Right lung (tissue), 5 donors: Measurements from ENCODE around the gene PTH1R. TPM values are rescaled to one million over a fixed set of nuclear protein-coding genes. Genes with fewer than 3 reads are reported as not detected.

ENCODE experiments used
- DNase-seq, 2 donors: peaks; one replicate each; pipeline ENCODE4 v3.0.0-alpha.2; 2013
- polyA plus RNA-seq, 5 donors: library from polyadenylated mRNA; unstranded; fragments of 120-200 nt; gene quantifications; one replicate each; pipeline versions ENCODE4 v1.2.1 to v1.2.3, GENCODE V29; 2013; ENCODE audit warnings: inconsistent platforms in 1 of 5, low replicate concordance in 1 of 5; ENCODE audit not compliant: insufficient read length in 5 of 5, insufficient read depth in 1 of 5

PTH1R gene
- polyA plus RNA-seq, 5 donors, result 63.3 to 136 (median 78.3) TPM

DNA sequence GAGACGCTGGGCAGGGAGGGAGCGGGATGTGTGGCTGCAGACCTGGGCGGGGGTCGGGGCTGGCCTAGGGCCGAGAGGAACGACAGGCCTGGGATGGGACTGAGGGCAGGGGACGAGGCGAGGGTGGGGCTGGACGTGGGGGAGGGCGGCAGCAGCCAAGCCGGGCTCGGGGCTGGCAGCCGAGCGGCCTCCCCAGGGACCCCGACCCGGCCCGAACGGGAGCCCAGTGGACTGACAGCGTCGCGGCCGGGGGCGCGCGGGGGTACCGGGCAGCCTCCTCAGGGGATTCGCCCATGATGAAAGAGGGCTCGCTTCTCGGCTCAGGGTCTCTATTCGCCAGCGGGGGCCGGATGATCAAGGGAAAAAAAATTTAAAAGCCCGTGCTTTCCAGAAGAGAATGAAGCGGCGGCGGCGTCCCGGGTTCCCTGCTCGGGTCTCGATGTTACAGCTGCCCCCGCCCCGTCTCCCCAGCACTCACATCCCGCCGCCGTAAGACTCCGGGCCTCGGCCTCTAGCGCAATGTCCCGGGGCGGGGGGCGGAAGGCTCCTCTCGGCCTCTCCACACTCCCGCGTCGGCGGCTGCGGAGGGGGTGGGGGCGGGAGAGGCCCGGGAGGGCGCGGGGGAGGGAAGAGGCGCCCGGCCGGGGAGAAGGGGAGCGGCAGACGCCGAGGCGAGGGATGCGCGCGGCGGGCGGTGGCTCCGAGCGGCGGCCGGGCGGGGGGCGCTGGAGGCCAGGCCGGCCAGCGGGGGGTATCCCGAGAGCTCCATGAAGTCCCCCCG is 4.3 kb downstream of the PTH1R start:
- DNase-seq, result no peak

DNA sequence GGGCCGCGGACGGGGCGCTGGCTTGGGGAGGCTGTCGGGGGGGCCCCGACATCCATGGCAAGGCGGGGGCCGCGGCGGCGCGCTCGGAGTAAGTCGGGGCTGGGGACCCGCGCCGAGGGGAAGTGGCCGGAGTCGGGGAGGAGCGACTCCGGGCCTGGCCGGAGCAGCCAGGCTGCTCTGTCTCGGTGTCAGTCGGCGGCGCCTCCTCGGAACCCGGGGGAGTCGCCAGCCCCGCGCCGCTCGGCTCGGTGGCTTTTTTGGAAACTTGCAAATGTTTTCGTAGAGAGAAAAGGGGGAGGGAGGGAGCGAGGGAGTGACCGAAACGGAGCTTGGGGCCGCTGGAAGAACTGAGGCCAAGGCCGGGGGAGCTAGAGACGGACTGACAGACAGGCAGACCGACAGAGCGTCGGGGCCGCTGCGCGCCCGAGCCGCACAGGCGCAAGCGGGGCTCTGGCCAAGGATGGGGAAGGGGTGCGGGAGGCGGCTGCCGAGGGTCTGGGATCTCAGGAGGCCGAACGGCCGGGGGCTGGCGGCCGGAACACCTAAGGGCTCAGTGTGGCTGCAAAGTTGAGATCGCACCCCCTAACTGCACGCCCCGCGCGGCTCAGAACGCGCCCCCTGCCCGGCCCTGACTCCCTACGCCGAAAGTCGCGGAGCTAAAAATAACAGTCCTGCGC is 5.0 kb downstream of the PTH1R start:
- DNase-seq, result peak in 1 of 2 donors; percentile 59

DNA sequence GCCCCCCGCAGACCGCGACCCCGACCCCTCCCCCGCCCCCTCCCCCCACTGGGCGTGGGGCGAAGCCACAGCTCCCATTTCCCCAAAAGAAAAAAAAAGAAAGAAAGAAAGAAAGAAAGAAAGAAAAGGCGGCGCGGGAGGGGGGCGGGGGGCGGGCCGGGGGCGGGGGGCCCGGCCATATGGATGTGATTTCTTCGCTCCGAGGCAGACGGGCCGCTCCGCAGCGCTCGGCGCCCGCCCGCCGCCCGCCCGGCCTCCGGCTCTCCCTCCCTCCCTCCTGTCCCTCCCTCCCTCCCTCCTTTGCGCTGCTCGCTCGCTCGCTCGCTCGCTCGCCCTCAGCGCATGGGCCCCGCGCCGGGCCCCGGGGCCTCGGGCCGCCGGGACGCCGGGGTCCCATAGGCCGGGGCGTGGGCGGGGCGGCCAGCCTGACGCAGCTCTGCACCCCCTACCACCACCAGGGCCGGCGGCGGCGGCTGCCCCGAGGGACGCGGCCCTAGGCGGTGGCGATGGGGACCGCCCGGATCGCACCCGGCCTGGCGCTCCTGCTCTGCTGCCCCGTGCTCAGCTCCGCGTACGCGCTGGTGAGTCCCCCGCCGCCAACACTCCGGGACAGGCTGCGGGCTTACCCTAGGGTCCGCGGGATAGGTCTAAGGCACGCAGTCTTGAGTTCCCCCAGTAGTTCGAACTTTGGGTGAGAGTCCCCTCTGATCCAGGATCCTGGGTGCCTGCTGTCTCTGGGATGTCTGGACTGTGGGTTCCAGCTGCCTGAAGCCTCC is 5.7 kb downstream of the PTH1R start:
- DNase-seq, result no peak

DNA sequence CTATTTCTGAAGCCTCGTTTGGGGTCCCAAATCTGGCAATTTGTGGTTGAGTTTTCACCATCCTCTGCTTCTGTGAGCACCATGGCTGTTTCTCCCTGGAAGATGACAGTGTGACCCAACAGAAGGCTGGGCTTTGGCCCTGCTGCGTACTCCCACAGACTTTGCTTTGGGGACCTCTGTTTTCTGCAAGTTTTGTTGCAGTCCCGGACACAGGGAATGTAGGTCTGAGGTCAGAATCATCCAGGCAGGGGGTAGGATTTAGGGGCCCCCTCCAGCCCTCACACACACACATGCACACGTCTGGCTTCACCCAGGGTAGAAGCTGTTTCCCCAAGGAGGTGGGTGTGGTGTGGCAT is 6.3 kb downstream of the PTH1R start:
- DNase-seq, result no peak

DNA sequence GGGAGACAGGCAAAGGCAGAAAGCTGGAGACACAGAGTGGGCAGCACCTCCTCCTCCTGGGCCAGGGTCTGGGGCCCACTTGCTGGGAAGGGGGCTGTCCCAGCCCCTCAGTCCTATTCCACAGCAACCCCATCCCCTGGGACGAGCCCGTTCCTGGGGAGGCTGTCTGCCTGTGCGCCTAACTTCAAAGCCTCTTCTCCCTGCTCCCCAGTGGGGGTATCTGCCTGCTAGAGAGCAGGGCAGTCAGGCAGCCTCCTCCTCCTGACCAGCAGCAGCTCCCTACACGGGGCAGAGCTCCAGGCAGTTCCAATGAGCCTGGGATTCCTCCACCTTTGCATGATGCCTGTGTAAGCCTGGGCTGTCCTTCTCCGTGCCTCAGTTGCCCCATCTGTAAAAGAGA is 6.9 kb downstream of the PTH1R start:
- DNase-seq, result no peak

DNA sequence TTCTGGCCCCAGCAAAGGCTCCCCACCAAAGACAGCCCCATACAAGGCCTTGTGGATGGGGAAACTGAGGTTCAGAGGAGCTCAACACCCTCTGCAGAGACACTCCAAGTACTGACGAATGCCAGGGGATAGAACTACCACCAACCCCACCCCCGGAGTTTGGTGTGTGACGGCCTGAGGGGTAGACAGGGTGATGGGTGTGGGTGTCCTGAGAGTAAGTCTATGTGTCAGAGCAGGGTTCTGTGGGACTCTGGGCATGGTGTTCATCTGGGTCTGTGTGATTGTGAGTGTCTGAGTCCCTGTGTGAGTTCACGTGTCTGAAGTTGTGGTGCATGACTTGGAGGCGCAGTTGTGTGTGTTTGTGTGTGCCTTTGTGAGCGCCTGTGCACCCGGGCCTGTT is 7.4 kb downstream of the PTH1R start:
- DNase-seq, result no peak

DNA sequence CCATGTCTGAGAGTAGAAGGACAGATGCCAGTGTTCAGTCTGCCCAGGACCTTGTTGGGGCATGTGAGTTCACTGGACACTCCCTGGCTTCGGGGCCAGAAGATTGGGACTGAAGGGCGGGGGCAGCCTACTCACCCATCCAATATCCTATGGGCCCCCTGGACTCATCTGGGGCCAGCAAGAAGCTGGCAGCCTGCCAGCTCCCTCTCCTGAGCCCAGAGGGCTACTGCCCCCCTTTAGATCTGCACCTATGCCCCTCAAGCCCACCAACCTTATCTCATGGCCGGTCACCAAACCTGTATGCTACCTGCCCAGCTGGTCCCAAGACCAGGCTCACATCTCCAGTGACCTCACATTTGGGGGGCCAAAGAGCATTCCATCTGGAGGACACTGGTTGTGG is 8.1 kb downstream of the PTH1R start:
- DNase-seq, result no peak

DNA sequence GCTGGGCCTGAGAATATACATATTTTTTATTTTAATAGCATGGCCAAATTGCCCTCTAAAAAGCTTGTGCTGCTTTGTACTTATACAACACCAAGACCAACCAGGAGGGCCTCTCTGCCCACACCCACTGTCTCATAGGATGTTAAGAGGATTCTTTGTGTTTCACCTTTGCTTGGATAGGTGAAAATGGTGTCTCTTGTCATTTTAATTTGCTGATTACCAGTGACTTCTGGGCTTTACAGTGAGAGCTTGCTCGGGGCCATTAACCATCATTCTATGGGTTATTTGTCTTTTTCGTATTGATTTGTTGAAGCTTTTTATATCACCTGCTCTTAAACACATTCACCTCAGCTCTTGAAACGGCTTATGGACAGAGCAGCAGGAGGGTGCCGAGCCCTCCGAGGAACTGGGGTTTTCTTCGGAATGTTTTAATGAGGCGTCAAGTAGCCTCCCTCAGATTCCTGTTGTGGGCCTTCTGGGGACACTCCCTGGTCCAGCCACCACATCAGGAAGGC is 10.5 kb downstream of the PTH1R start:
- no peak for DNase-seq

DNA sequence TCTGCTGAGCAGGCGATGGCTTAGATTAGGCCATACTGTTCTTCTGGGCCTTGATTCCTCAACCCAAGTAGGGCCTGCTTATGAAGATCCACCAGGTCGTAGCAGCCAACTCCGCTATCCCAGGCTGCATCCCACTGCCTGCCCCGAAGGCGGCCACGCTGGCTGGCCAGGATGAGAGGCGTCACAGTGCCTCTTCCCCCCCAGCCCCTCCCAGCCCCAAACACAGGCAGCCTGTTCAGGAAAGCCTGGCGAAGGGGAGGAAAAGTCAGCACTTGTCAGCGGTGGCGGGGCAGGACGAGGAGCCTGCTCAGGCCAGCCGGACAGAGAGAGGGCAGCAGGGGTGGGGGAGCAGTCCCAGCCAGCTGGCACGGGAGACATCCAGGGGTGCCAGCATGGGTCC is 11.2 kb downstream of the PTH1R start:
- no peak for DNase-seq

DNA sequence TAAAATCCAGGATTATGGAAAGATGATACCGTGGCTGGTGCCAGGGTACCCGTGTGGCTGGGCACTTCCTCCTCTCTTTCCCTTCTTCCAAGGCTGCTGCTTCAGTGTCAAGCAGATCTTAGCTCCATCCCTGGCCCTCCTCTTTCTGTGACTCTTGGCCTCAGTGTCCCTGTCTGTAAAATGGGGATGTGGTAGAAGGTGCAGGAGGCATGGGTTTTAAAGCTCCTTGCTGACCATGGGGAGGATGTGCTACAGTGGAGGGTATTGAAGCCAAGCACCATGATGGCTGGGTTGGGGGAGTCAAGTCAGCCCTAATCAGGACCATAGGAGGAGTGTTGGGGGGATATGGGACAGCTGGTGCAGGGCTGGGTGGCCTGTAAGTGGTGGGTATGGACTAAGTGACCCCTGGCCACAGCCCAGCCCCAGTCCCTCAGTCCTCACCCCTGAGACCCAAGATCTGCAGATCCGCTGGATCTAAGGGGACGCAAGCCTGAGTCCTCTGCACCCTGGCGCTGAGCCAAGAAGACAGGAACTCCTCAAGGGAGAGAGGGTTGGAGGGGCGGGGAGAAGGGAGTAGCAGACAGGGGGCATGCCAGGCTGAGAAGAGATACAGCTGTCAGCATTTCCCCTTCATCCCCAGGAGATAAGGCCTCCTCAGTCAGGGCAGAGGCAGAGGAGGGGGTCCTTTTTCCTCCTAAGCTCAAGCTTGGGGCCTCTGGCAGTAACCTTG is 12.0 kb downstream of the PTH1R start:
- DNase-seq, result peak; percentile 79 to 80

DNA sequence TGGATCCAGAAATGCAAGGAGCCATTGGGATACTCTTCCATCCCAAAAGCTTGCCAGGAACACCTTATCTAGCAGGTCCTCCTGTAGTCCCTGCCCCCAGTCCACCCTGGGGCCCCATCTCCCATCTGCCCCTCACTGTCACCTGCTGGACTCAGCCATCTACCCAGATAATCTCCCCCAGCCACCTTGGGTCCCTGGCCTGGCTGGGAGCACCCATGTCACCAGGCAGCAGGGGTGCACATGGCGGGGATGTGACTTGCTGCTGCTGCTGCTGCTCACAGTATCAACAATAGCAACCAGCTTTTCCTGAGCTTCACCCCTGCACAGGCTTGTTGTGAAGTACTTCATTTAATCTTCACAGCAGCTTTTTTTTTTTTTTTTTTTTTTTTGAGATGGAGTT is 12.6 kb downstream of the PTH1R start:
- DNase-seq, result no peak

DNA sequence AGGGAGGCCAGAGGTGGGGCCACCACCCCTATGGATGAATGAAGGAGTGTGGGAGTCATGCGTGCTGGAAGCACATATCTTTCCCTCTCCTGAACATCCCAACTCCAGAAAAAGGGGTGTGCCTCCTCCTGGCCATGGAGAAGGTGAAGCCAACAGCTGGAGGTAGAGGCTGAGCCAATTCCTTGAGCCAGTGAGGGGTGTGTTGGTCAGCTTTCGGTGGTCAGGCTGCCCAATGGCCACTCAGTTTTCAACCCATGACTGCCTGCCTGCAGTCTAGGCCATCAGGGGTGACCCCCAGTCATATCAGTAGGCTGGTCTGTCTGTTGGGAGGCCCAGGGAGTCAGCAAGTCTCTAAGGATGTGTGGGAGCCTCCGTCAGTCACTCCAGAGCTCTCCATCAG is 13.6 kb downstream of the PTH1R start:
- DNase-seq, result no peak

DNA sequence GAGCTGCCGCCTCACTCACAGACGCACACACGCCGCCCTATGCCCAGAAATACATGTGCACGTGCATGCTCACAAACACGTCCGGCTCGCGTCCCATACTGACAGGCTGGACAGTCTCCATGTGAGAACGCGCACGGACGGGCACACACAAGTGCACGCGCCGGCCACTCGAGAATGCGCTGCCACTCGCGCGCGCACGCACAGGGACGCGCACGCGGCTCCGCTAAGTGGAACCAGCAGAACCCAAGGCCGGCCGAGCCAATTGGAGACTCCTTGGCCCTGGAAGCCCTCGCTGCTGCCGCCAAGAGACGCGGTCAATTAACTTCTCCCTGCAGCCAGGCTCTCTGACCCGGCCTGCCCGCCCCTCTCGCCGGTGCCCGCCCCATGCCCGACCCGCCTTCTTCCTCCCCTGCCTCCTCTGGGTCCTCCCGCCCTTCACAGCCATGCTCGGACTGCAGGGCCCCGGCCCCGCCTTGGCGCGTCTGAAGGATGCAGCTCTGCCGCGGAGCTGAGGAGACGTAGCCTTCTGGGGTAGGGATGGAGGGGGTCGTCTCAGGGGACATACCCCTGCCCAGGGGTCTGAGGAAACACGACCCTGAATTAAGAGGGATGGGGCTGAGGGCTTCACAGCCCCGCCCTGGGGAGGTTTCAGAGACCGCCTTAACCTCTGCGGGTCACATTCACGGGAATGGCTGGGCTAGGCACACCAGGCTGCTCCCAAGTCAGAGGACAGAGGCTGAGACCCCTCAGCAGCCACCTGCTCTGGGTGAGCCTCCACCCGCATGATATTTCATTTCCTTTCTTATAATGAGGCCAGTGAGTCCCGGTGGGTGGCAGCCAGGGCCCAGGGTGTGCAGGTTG is 15.0 kb downstream of the PTH1R start:
- DNase-seq, result peak; percentile 74 to 75

DNA sequence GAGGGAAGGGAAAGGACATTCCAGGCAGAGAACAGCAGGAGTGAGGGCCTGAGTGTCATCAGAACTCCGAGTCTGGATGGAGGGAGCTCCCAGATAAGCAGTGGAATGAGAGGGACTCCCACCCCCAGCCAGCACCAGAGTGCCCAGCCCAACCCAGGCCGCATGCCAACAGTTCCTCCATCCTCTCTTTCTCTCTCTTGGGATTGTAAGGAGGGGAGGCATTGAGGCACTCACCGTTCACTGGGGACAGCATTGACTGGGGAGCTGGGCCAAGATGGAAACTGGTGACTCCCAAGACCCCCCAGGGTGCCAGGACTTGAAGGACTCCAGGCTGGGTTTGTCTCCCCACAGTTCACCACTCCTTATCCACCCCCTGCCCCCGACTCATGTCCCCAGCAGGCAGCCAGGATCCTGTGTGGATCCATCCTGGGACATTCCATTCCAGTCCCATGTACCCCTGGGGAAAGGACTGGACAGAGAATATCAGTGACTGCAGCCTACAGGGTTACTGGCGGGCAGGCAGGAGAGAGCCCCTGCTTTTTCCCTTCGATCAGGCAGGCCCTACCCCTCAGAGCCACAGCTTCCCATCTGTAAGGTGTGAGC is 15.7 kb downstream of the PTH1R start:
- no peak for DNase-seq

DNA sequence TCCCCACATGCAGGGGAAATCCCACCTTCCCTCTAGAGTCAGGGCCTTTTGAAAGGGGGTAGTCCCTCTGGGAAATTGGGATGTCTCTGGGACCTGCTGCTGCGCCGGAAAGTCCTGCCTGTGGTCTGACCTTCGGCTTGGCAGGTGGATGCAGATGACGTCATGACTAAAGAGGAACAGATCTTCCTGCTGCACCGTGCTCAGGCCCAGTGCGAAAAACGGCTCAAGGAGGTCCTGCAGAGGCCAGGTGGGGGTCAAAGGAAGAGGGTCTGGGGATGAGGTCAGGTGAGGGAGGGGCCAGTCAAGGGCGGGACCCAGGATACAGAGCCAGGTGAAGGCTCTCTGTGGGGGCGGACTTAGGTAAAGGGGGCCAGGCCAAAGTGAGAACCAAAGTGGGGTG is 16.2 kb downstream of the PTH1R start:
- no peak for DNase-seq

DNA sequence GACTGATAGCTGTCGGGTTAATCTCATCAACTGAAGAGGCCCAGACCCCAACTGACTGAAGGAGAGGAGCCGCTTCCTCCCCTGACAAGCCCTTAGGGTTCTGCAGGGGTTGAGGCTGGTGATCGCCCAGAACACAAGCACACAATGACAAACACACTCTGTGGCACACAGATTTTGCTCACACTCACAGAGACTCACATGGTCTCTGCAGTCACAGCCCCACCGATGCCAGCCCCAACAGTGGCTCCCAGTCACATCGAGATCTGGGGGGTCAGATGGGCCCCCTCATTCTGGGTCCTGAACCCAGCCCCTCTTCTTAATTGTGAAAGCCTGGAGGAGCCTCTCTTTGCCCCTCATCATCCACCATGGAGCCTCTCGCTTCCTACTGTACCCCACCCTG is 16.7 kb downstream of the PTH1R start:
- no peak for DNase-seq

DNA sequence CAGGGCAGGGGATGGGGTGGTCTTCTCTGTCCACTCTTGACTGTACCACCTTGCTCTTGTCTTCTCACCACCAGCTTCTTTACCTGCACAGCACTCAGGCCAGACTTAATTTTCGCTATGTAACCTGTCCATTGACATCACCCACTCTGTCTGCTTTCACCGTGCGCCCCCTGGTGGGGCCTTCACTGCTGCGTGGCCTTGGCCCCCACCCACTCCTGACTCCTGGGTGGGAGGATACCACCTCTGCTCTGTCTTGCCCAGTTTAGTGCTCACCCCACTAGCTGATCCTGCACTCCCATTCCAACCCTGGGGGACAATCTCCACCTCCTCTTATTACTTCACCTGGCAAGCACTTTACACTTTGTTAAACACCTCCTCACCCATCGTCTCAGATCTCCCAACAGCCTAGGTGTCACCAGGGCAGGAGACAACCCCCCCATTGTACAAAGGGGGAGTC is 17.7 kb downstream of the PTH1R start:
- no peak for DNase-seq

DNA sequence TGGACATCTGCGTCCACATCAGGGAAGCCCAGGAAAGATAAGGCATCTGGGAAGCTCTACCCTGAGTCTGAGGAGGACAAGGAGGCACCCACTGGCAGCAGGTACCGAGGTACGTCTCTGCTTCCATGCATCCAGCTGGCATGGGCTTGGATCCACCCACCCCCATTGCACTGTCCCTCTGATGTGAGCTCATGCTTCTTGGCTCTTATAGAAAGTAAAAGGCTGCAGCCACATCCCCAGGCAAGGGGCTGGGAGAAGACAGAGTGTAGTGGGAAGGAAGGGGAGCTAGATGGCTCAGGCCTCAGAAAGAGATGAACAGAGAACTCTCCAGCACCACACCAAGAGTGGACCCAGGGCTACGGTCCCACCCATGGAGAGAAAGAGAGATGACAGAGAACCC is 18.2 kb downstream of the PTH1R start:
- no peak for DNase-seq

DNA sequence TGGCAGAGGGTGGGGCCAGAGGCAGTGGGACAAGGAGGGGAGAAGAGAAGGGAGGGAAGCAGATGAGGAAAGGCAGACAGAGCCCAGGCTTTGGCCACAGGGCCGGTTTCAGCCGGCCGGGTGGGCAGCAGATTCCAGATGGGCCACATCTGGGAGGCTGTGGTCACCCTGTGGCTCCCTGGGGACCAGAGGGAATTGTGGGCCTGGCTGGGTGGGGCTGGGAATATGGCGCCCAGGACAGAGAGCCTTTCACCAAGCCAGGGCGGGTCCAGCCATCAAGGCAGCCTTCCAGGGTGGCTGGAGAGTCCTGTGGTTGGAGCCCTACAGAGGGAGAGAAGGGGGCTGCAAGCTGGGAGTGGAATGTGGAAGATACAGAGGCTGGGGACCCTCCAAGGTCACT is 18.9 kb downstream of the PTH1R start:
- DNase-seq, result no peak

DNA sequence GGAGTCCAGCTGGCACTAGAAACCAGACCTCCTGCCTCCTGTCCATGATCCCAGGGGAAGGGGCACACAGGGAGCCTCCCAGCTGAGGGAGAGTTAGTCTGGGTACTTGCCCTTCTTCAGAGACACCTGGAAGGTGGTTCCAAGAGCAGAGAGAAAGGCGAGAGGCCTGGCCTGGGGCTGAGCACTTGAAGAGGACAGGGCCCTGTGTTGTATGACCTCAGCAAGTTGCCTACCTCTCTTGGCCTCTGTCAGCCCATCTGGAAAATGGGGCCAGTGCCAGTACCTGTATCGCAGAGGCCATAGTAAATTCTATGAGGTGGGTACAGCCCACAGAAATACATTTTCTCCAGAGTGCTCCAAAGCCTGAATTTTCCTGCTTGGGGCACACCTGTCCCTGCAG is 19.5 kb downstream of the PTH1R start:
- DNase-seq, result no peak
